ENCODE results near the gene CELF2.

The CELF2 gene

GRCh38 chr10:11034762-11035161 is 17.1 kb downstream of the CELF2 start:
- TF ChIP-seq CTCF (IDR thresholded peaks at IDR 0.05; ENCODE audit: low read depth, low read length), result no peak
- DNase-seq (ENCODE audit: low read depth, low spot score), result no peak
- no peak overlapping the region for H3K4me3 ChIP-seq (ENCODE audit: low read depth, low read length)
- in situ Hi-C loops (cut with HindIII; ENCODE audit: low sequenced_read_pairs), result no loop called here

GRCh38 chr10:11035301-11035991 is 17.8 kb downstream of the CELF2 start:
- in situ Hi-C loops (cut with HindIII; ENCODE audit: low sequenced_read_pairs), result no loop called here
- peak; percentile 79 for DNase-seq (ENCODE audit: low read depth, low spot score)
- TF ChIP-seq CTCF (IDR thresholded peaks at IDR 0.05; ENCODE audit: low read depth, low read length), result no peak
- no peak overlapping the region for H3K4me3 ChIP-seq (ENCODE audit: low read depth, low read length)

GRCh38 chr10:11036424-11037011 is 18.8 kb downstream of the CELF2 start:
- in situ Hi-C loops (cut with HindIII; ENCODE audit: low sequenced_read_pairs), result no loop called here
- DNase-seq (ENCODE audit: low read depth, low spot score), result peak; percentile 56

GRCh38 chr10:11037991-11038390 is 20.3 kb downstream of the CELF2 start:
- H3K4me3 ChIP-seq (ENCODE audit: low read depth, low read length), result no peak overlapping the region
- no peak for DNase-seq (ENCODE audit: low read depth, low spot score)
- TF ChIP-seq CTCF (IDR thresholded peaks at IDR 0.05; ENCODE audit: low read depth, low read length), result no peak
- in situ Hi-C loops (cut with HindIII; ENCODE audit: low sequenced_read_pairs), result no loop called here

More at GRCh38 chr10:11036424-11037011, 18.8 kb downstream of the CELF2 start:
- peak; percentile 62 for TF ChIP-seq CTCF (IDR thresholded peaks at IDR 0.05; ENCODE audit: low read depth, low read length)
- H3K4me3 ChIP-seq (ENCODE audit: low read depth, low read length), result no peak overlapping the region

GRCh38 chr10:11042357-11042756 is 24.7 kb downstream of the CELF2 start:
- H3K4me3 ChIP-seq (ENCODE audit: low read depth, low read length), result no peak overlapping the region
- TF ChIP-seq CTCF (IDR thresholded peaks at IDR 0.05; ENCODE audit: low read depth, low read length), result no peak
- in situ Hi-C loops (cut with HindIII; ENCODE audit: low sequenced_read_pairs), result no loop called here
- DNase-seq (ENCODE audit: low read depth, low spot score), result no peak

GRCh38 chr10:11043039-11043438 is 25.4 kb downstream of the CELF2 start:
- in situ Hi-C loops (cut with HindIII; ENCODE audit: low sequenced_read_pairs), result no loop called here
- no peak for DNase-seq (ENCODE audit: low read depth, low spot score)
- H3K4me3 ChIP-seq (ENCODE audit: low read depth, low read length), result no peak overlapping the region
- no peak for TF ChIP-seq CTCF (IDR thresholded peaks at IDR 0.05; ENCODE audit: low read depth, low read length)

Measured in astrocyte of the spinal cord (primary cell).